Neural progenitor cell (in vitro differentiated cells): Measurements from ENCODE around the gene KIF22.

Experiments
- CTCF ChIP-seq: fragments of 200-600 bp; sonication (generic); IDR thresholded peaks from 2 replicates; pipeline ENCODE4 v1.5.1; 2017; ENCODE audit warnings: antibody characterized with exemption, mild to moderate bottlenecking
- EZH2phosphoT487 ChIP-seq: fragments of 200-600 bp; sonication (generic); IDR thresholded peaks from 2 replicates; pipeline ENCODE4 v1.6.1; 2017; ENCODE audit warnings: antibody characterized with exemption

GRCh38 chr16:29816694-29817441 lies 26.3 kb downstream of the KIF22 start:
- no peak for TF ChIP-seq CTCF
- TF ChIP-seq EZH2phosphoT487: no peak
